GM12801 (cell line): ENCODE measurements around the gene SCN5A.

ENCODE experiments used
- CTCF ChIP-seq: IDR thresholded peaks from one replicate; pipeline ENCODE4 v1.5.1; 2011; ENCODE audit warnings: control low read depth; ENCODE audit not compliant: insufficient read length; ENCODE audit errors: extremely low read depth

SCN5A gene

DNA sequence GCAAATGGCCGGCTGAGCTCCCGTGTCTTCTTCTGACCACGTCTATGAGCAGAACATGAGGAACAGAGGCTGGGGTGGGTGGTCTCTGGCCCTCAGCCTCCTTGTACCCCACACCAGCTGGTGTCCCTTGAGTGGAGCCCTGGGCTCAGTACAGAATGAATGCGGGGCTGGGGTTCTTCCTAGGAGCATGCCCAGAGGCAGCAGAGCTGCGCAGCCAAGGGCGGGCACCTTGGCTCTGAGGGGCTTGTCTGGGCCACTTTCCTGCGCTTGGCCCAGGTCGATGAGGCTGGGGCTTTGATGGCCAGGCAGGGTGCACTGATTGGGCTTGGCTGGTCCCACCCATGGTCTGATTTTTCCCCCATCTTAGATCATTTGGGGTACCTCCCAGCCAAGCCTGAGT lies 6.4 kb downstream of the SCN5A start:
- no peak for TF ChIP-seq CTCF

GRCh38 chr3:38641461-38642110 lies 7.9 kb downstream of the SCN5A start:
- no peak for TF ChIP-seq CTCF

GRCh38 chr3:38640661-38641452 lies 8.6 kb downstream of the SCN5A start:
- no peak for TF ChIP-seq CTCF

DNA sequence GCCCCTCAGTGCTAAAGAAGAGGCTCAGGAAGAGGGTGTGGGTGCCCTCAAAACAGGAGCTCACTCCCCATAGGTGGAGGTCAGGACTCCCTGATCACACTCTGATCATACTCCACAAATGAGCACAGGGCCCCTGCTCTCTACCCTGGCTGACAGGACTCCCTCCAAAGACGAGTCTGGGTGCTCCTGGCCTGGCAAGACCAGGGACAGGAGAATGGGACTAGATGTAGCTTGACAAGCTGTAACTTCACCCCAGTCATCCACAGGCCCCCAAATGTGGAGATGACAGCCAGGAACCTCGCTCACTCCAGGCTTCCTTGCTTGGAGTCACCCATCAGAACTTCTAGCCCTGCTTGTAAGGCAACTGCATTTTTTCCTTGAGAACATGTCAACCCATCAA lies 11.1 kb downstream of the SCN5A start:
- TF ChIP-seq CTCF, result no peak

GRCh38 chr3:38637906-38638305 lies 11.6 kb downstream of the SCN5A start:
- TF ChIP-seq CTCF, result no peak

GRCh38 chr3:38636881-38637280 lies 12.6 kb downstream of the SCN5A start:
- TF ChIP-seq CTCF, result no peak

DNA sequence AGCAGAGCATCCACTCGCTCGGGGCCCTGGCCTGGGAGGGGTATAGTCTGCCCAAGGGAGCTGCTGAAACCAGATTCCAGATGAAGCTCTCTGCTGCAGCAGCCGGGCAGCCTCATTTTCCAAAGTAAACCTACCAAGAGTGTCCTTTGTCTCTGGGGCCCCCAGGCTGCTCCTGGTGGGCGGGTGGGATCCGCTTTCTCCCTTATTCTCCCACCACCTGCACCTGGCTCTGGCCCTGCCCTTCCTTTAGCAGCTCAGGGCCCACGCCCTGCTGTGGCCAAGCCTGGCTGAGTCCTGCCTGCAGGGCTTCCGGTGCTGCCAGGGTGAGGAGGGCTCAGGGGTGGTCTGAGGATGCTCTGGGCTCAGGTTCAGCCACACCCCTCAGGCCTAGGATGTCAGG lies 13.0 kb downstream of the SCN5A start:
- no peak for TF ChIP-seq CTCF
